Glutamatergic neuron (in vitro differentiated cells): ENCODE measurements around the gene ECHDC1. TPM values are rescaled to one million over a fixed set of nuclear protein-coding genes. Genes with fewer than 3 reads are reported as not detected.

Experiments
- DNase-seq: peaks from one replicate; pipeline ENCODE4 v3.0.0; 2022
- H3K27ac Mint-ChIP-seq: one replicate; pipeline ENCODE4 v1.8.0; 2020; ENCODE audit warnings: mild to moderate bottlenecking, mixed read lengths, inconsistent platforms; ENCODE audit not compliant: unreplicated experiment
- H3K27me3 Mint-ChIP-seq: one replicate; pipeline ENCODE4 v1.8.0; 2020; ENCODE audit warnings: mild to moderate bottlenecking, moderate library complexity, mixed read lengths, inconsistent platforms; ENCODE audit not compliant: unreplicated experiment
- H3K36me3 Mint-ChIP-seq: one replicate; pipeline ENCODE4 v1.8.0; 2020; ENCODE audit warnings: mild to moderate bottlenecking, mixed read lengths, inconsistent platforms; ENCODE audit not compliant: unreplicated experiment
- H3K4me1 Mint-ChIP-seq: one replicate; pipeline ENCODE4 v1.8.0; 2020; ENCODE audit warnings: mild to moderate bottlenecking, low read depth, mixed read lengths, inconsistent platforms; ENCODE audit not compliant: unreplicated experiment
- H3K4me3 Mint-ChIP-seq: one replicate; pipeline ENCODE4 v1.8.0; 2020; ENCODE audit warnings: mild to moderate bottlenecking, mixed read lengths, inconsistent platforms; ENCODE audit not compliant: unreplicated experiment
- H3K9me3 Mint-ChIP-seq: one replicate; pipeline ENCODE4 v1.8.0; 2020; ENCODE audit warnings: mild to moderate bottlenecking, moderate library complexity, mixed read lengths, inconsistent platforms; ENCODE audit not compliant: unreplicated experiment
- CTCF ChIP-seq: fragments of 200-600 bp; sonication (generic); IDR thresholded peaks from one replicate; pipeline ENCODE4 v1.5.0; 2021; ENCODE audit not compliant: partially characterized antibody, unreplicated experiment
- total RNA-seq: library from RNA; stranded (reverse); fragmentation: NEBNext Ultra II Directional; extraction: Animal tissue kit (Norgen Biotek cat#: 25700); gene quantifications from one replicate; pipeline ENCODE4 v1.2.1, GENCODE V29; 2021; ENCODE audit not compliant: unreplicated experiment

Gene ECHDC1
- total RNA-seq, 1 donor from 2014 or later: 38.4 TPM

- Mint-ChIP-seq H3K4me1 (no peaks in the 10 kb centered on the region), H3K27me3 (peaks cover 4% of the 10 kb centered on the region), H3K27ac (no peak overlapping the region), H3K9me3 (peaks cover 2% of the 10 kb centered on the region), H3K4me3 (no peak overlapping the region), H3K36me3 (peaks cover 23% of the 10 kb centered on the region)
- TF ChIP-seq CTCF: no peak
- no peak for DNase-seq
Measured at GRCh38 chr6:127349980-127350379, 6.6 kb upstream of the ECHDC1 start.

GRCh38 chr6:127348028-127348661, 4.7 kb upstream of the ECHDC1 start:
- Mint-ChIP-seq H3K27ac (no peak overlapping the region), H3K36me3 (peaks cover 19% of the 10 kb centered on the region), H3K9me3 (no peaks in the 10 kb centered on the region), H3K4me3 (no peak overlapping the region), H3K27me3 (peaks cover 2% of the 10 kb centered on the region), H3K4me1 (no peaks in the 10 kb centered on the region)
- no peak for DNase-seq
- no peak for TF ChIP-seq CTCF

- DNase-seq: no peak
- H3K9me3 Mint-ChIP-seq: no peaks in the 10 kb centered on the region
- H3K27ac Mint-ChIP-seq: no peak overlapping the region
- TF ChIP-seq CTCF: no peak
- no peak overlapping the region for H3K4me3 Mint-ChIP-seq
- H3K4me1 Mint-ChIP-seq: no peaks in the 10 kb centered on the region
- H3K36me3 Mint-ChIP-seq: peaks cover 19% of the 10 kb centered on the region
- H3K27me3 Mint-ChIP-seq: peaks cover 2% of the 10 kb centered on the region
Measured at GRCh38 chr6:127347178-127347577, 3.8 kb upstream of the ECHDC1 start.

GRCh38 chr6:127345521-127345920, 2.1 kb upstream of the ECHDC1 start:
- no peaks in the 10 kb centered on the region for H3K9me3 Mint-ChIP-seq
- H3K4me3 Mint-ChIP-seq: no peak overlapping the region
- H3K4me1 Mint-ChIP-seq: no peaks in the 10 kb centered on the region
- TF ChIP-seq CTCF: no peak
- no peak for DNase-seq
- H3K36me3 Mint-ChIP-seq: peaks cover 19% of the 10 kb centered on the region
- no peak overlapping the region for H3K27ac Mint-ChIP-seq
- peaks cover 2% of the 10 kb centered on the region for H3K27me3 Mint-ChIP-seq

GRCh38 chr6:127343809-127344659, 625 bp upstream of the ECHDC1 start:
- Mint-ChIP-seq H3K36me3 (peaks cover 5% of the 10 kb centered on the region), H3K27me3 (peaks cover 2% of the 10 kb centered on the region), H3K4me1 (no peaks in the 10 kb centered on the region), H3K27ac (no peak overlapping the region), H3K4me3 (no peak overlapping the region), H3K9me3 (no peaks in the 10 kb centered on the region)
- DNase-seq: no peak
- TF ChIP-seq CTCF: no peak
